HUES6 (cell line): ENCODE measurements around the gene CHN1.

Source experiments
- H3K27ac ChIP-seq: 2 replicates; pipeline ENCODE4 v1.7.0; 2013; ENCODE audit warnings: low read depth, mild to moderate bottlenecking, low read length, inconsistent platforms
- H3K27me3 ChIP-seq: 2 replicates; pipeline ENCODE4 v1.6.1; 2013; ENCODE audit warnings: low read length; ENCODE audit not compliant: control insufficient read depth, insufficient read depth
- H3K36me3 ChIP-seq: 2 replicates; pipeline ENCODE4 v1.6.1; 2013; ENCODE audit warnings: low read length; ENCODE audit not compliant: control insufficient read depth, insufficient read depth
- H3K4me1 ChIP-seq: 2 replicates; pipeline ENCODE4 v1.6.1; 2013; ENCODE audit warnings: low read length; ENCODE audit not compliant: control insufficient read depth, insufficient read depth
- H3K4me3 ChIP-seq: 2 replicates; pipeline ENCODE4 v1.5.1; 2013; ENCODE audit warnings: low read depth, low read length
- H3K9ac ChIP-seq: one replicate; pipeline ENCODE4 v1.6.1; 2013; ENCODE audit warnings: mild to moderate bottlenecking, low read length
- H3K9me3 ChIP-seq: 2 replicates; pipeline ENCODE4 v1.6.1; 2013; ENCODE audit warnings: low read depth, low read length; ENCODE audit not compliant: control insufficient read depth, insufficient read depth

The CHN1 gene

DNA sequence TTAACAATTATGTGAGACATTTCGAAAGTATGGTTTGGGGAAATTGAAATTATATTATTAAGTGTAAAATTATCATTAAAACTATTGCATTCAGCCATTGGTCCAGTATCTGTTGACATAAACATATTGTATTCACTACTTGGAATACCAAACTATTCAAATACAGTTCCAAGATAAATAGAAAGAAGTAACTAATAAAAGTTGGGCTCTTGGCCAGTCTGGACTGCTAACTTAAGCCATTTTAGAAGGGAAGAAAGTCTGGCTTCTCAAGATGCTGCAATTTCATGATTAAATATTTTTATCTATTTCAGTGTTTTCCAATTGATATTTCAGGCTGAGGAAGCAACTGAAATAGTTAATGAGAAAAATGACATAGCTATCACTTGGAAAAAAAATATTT lies 131.1 kb downstream of the CHN1 start:
- no peak overlapping the region for H3K27ac ChIP-seq
- 0 out of 2 replicates have a peak, but pooled peaks cover 6% of the 10 kb centered on the region for H3K36me3 ChIP-seq
- no peaks in the 10 kb centered on the region; the same call in 1 of the 2 replicates for H3K9me3 ChIP-seq
- no peaks in the 10 kb centered on the region for H3K27me3 ChIP-seq
- no peak overlapping the region for H3K9ac ChIP-seq
- no peak overlapping the region for H3K4me3 ChIP-seq
- H3K4me1 ChIP-seq = peaks cover 21% of the 10 kb centered on the region

DNA sequence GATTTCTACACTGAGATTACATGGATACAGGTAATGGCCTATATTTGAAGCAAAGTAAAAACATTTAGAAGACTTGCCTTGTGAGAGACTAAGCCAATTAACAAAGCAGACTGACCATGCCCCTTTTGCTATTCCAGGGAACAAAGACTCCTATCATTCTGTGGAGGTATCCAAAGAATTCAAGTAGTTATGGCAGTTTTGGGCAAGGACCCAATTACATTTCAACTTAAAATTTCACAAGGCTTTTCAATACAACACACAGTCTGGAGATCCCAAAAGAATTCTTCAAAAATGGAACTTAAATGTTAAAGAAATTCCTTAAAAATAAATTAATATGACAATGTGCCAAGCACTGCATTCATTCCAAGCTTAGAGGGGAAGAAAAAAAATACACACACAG lies 131.7 kb downstream of the CHN1 start:
- Histone ChIP-seq H3K36me3 (0 out of 2 replicates have a peak, but pooled peaks cover 6% of the 10 kb centered on the region), H3K9me3 (no peaks in the 10 kb centered on the region; the same call in 1 of the 2 replicates), H3K4me3 (no peak overlapping the region), H3K27me3 (no peaks in the 10 kb centered on the region), H3K9ac (peak overlapping the region; percentile 5), H3K4me1 (peaks cover 27% of the 10 kb centered on the region), H3K27ac (no peak overlapping the region)

GRCh38 chr2:174870787-174871186 lies 134.4 kb downstream of the CHN1 start:
- Histone ChIP-seq H3K4me3 (no peak overlapping the region), H3K27ac (no peak overlapping the region), H3K9me3 (no peaks in the 10 kb centered on the region; the same call in 1 of the 2 replicates), H3K27me3 (no peaks in the 10 kb centered on the region), H3K9ac (no peak overlapping the region), H3K4me1 (peaks cover 44% of the 10 kb centered on the region), H3K36me3 (0 out of 2 replicates have a peak, but pooled peaks cover 6% of the 10 kb centered on the region)

- Histone ChIP-seq H3K27me3 (no peaks in the 10 kb centered on the region), H3K9ac (no peak overlapping the region), H3K4me1 (peaks cover 61% of the 10 kb centered on the region), H3K27ac (no peak overlapping the region), H3K4me3 (no peak overlapping the region), H3K36me3 (0 out of 2 replicates have a peak, but pooled peaks cover 3% of the 10 kb centered on the region), H3K9me3 (no peaks in the 10 kb centered on the region)
These were observed 136.3 kb downstream of the CHN1 start for GRCh38 chr2:174868878-174869277.

- H3K27me3 ChIP-seq = no peaks in the 10 kb centered on the region
- H3K4me1 ChIP-seq = peaks cover 48% of the 10 kb centered on the region
- 0 out of 2 replicates have a peak overlapping the region, but pooled peaks have one; percentile 53 for H3K27ac ChIP-seq
- H3K9ac ChIP-seq = no peak overlapping the region
- H3K36me3 ChIP-seq = no peaks in the 10 kb centered on the region
- H3K9me3 ChIP-seq = no peaks in the 10 kb centered on the region
- H3K4me3 ChIP-seq = no peak overlapping the region
These were observed 138.8 kb downstream of the CHN1 start for GRCh38 chr2:174866421-174866820.

GRCh38 chr2:174863183-174863582 lies 142.0 kb downstream of the CHN1 start:
- H3K9me3 ChIP-seq = no peaks in the 10 kb centered on the region
- H3K27ac ChIP-seq = no peak overlapping the region
- no peak overlapping the region for H3K4me3 ChIP-seq
- no peaks in the 10 kb centered on the region for H3K27me3 ChIP-seq
- H3K36me3 ChIP-seq = no peaks in the 10 kb centered on the region
- H3K9ac ChIP-seq = no peak overlapping the region
- peaks cover 36% of the 10 kb centered on the region for H3K4me1 ChIP-seq

DNA sequence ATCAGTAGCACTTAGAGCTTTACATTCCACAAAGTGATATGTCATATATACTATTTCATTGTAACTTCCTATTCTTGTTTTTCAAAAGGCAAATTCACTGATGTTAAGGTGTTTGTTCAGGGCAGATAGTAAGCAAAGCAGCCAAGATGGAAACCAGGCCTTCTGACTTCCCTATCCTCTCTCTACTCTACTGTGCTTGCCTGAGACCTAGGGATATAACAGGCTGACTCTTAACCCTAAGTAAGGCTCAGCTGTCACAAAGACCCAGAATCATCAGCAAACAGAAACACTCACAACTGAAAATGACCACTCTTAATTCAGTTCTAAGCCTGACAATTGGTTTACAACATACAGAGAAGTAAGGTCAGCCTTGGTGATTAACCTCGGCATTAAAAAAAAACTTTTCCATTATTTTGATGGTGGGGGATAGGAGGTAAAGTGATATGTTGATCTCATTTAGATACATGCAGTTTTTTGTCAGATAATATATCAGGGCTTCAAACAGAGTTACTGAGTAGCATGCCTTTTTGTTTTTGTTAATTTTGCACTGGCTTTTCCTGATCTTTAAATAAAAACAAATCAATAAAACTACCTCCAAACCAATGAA lies 145.5 kb downstream of the CHN1 start:
- peaks cover 22% of the 10 kb centered on the region for H3K4me1 ChIP-seq
- H3K27ac ChIP-seq = no peak overlapping the region
- H3K27me3 ChIP-seq = no peaks in the 10 kb centered on the region
- H3K4me3 ChIP-seq = no peak overlapping the region
- no peak overlapping the region for H3K9ac ChIP-seq
- no peaks in the 10 kb centered on the region for H3K36me3 ChIP-seq
- no peaks in the 10 kb centered on the region for H3K9me3 ChIP-seq

- H3K9ac ChIP-seq = no peak overlapping the region
- no peak overlapping the region for H3K4me3 ChIP-seq
- peaks cover 15% of the 10 kb centered on the region for H3K4me1 ChIP-seq
- H3K27me3 ChIP-seq = no peaks in the 10 kb centered on the region
- H3K27ac ChIP-seq = no peak overlapping the region
- H3K36me3 ChIP-seq = no peaks in the 10 kb centered on the region
- H3K9me3 ChIP-seq = no peaks in the 10 kb centered on the region
These were observed 146.4 kb downstream of the CHN1 start for GRCh38 chr2:174858745-174859144.

GRCh38 chr2:174856447-174856846 lies 148.7 kb downstream of the CHN1 start:
- H3K4me1 ChIP-seq = peaks cover 15% of the 10 kb centered on the region
- no peak overlapping the region for H3K4me3 ChIP-seq
- no peak overlapping the region for H3K9ac ChIP-seq
- H3K36me3 ChIP-seq = no peaks in the 10 kb centered on the region
- no peak overlapping the region for H3K27ac ChIP-seq
- H3K27me3 ChIP-seq = no peaks in the 10 kb centered on the region
- H3K9me3 ChIP-seq = no peaks in the 10 kb centered on the region

- Histone ChIP-seq H3K4me3 (peak overlapping the region; percentile 39), H3K4me1 (peaks cover 55% of the 10 kb centered on the region), H3K9ac (no peak overlapping the region), H3K27me3 (no peaks in the 10 kb centered on the region), H3K9me3 (no peaks in the 10 kb centered on the region), H3K36me3 (no peaks in the 10 kb centered on the region), H3K27ac (no peak overlapping the region)
These were observed 157.9 kb downstream of the CHN1 start for GRCh38 chr2:174846941-174847938.

DNA sequence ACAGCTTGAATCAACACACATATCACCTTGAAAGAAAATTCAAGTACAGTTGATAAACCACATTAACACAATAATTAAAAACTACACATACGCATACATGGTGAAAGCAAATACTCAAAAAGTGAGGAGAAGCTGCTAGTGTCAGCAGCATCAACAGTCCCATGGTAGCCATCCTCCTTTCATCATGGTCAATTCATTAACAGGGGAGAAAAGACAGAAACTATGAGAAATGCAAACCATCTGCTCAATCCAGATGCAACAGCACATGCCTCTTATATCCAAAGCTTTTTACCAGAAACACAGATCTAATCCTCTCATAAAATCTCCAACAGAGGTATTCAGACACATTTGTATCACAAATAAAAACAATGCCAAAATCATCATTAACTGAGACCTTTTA lies 159.0 kb downstream of the CHN1 start:
- peaks cover 59% of the 10 kb centered on the region for H3K4me1 ChIP-seq
- H3K36me3 ChIP-seq = no peaks in the 10 kb centered on the region
- H3K9me3 ChIP-seq = no peaks in the 10 kb centered on the region
- H3K27ac ChIP-seq = no peak overlapping the region
- H3K9ac ChIP-seq = no peak overlapping the region
- peak overlapping the region; percentile 39 for H3K4me3 ChIP-seq
- no peaks in the 10 kb centered on the region for H3K27me3 ChIP-seq
